Mucosa of gallbladder (tissue), 1 donor: ENCODE measurements around the gene GOLGA6C. TPM values are rescaled to one million over a fixed set of nuclear protein-coding genes. Genes with fewer than 3 reads are reported as not detected.
"Not testable (repeated sequence)": the region's sequence is repeated elsewhere in the genome, so short reads cannot be mapped to it uniquely, and the experiment has no call there.

ENCODE experiments used
- DNase-seq: peaks from one replicate; pipeline ENCODE4 v3.0.0-alpha.2; 2020; ENCODE audit warnings: low spot score
- total RNA-seq: library from RNA; stranded (reverse); gene quantifications from one replicate; pipeline ENCODE4 v1.2.1, GENCODE V29; 2021
- donor health status: DM: no; HTN: no; CAD: no.

Gene GOLGA6C
- total RNA-seq, 1 donor from 2014 or later, result not detected

- DNase-seq, result no peak
Observed at GRCh38 chr15:75314552-75315290, 56.6 kb downstream of the GOLGA6C start.

- DNase-seq, result not testable (repeated sequence)
Observed at GRCh38 chr15:75319231-75319897, 61.2 kb downstream of the GOLGA6C start.

Other genes with a start within 250 kb of the GOLGA6C start
- 17.3 TPM for gene PPCDC, start 234.7 kb upstream of the GOLGA6C start, total RNA-seq
- 27.0 TPM for gene C15orf39, start 56.5 kb upstream of the GOLGA6C start, total RNA-seq
- gene GOLGA6D, start 24.5 kb downstream of the GOLGA6C start, total RNA-seq, result 0.12 TPM
- 57.6 TPM for gene COMMD4, start 77.7 kb downstream of the GOLGA6C start, total RNA-seq
- 67.7 TPM for gene NEIL1, start 88.7 kb downstream of the GOLGA6C start, total RNA-seq
- 229 TPM for gene MAN2C1, start 110.3 kb downstream of the GOLGA6C start, total RNA-seq
- gene SIN3A, start 193.4 kb downstream of the GOLGA6C start, total RNA-seq, result 65.5 TPM